IPS-18a (cell line): Measurements from ENCODE around the gene KAT8.

ENCODE experiments used
- H3K27ac ChIP-seq: one replicate; pipeline ENCODE4 v1.5.1; 2013; ENCODE audit warnings: low read length
- H3K27me3 ChIP-seq: one replicate; pipeline ENCODE4 v1.6.1; 2013; ENCODE audit warnings: mild to moderate bottlenecking, low read length; ENCODE audit not compliant: control insufficient read depth, insufficient read depth
- H3K36me3 ChIP-seq: one replicate; pipeline ENCODE4 v1.6.1; 2013; ENCODE audit warnings: low read depth, low read length; ENCODE audit not compliant: control insufficient read depth
- H3K4me1 ChIP-seq: one replicate; pipeline ENCODE4 v1.6.1; 2013; ENCODE audit warnings: low read depth, low read length; ENCODE audit not compliant: control insufficient read depth
- H3K4me3 ChIP-seq: one replicate; pipeline ENCODE4 v1.5.1; 2013; ENCODE audit warnings: low read length
- H3K9ac ChIP-seq: one replicate; pipeline ENCODE4 v1.6.1; 2013; ENCODE audit warnings: mild to moderate bottlenecking, low read length, moderate library complexity
- H3K9me3 ChIP-seq: one replicate; pipeline ENCODE4 v1.6.1; 2013; ENCODE audit warnings: low read depth, low read length; ENCODE audit not compliant: control insufficient read depth

KAT8 gene

GRCh38 chr16:31117384-31118222 lies at the start of gene KAT8:
TSS of gene KAT8 (plus strand) at chr16:31117664. CDS start at chr16:31117682, 18 bp downstream.
- Histone ChIP-seq H3K27me3 (no peaks in the 10 kb centered on the region), H3K9me3 (no peaks in the 10 kb centered on the region), H3K4me3 (peak within 1 kb of the TSS; percentile 78), H3K9ac (peak within 1 kb of the TSS; percentile 65), H3K4me1 (peaks cover 6% of the 10 kb centered on the region), H3K27ac (no peak within 1 kb of the TSS), H3K36me3 (peaks cover 38% of the 10 kb centered on the region)

DNA sequence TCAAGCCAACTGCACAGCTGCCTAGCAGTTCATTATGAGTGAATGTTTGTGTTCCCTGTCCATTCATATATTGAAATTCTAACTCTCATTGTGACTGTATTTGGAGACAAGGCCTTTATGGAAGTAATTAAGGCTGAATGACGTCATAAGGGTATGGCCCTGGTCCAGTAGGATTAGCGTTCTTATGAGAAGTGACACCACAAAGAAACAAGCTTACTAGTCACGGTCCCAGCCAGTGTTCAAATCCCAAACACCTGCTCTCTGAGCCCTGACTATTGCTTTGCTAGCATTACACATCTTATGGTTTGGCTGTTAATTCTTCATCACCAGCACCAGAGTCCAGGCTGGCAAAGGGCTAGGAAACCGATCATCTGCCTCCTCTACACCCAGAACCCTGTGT lies 45.6 kb upstream of the KAT8 start:
- no peaks in the 10 kb centered on the region for H3K27me3 ChIP-seq
- peak overlapping the region; percentile 99 for H3K4me3 ChIP-seq
- no peak overlapping the region for H3K27ac ChIP-seq
- no peaks in the 10 kb centered on the region for H3K9me3 ChIP-seq
- H3K36me3 ChIP-seq: peaks cover 5% of the 10 kb centered on the region
- H3K4me1 ChIP-seq: peaks cover 7% of the 10 kb centered on the region
- peak overlapping the region; percentile 95 for H3K9ac ChIP-seq

- peak overlapping the region; percentile 99 for H3K4me3 ChIP-seq
- peak overlapping the region; percentile 95 for H3K9ac ChIP-seq
- no peaks in the 10 kb centered on the region for H3K9me3 ChIP-seq
- H3K27me3 ChIP-seq: no peaks in the 10 kb centered on the region
- peaks cover 7% of the 10 kb centered on the region for H3K4me1 ChIP-seq
- peaks cover 12% of the 10 kb centered on the region for H3K36me3 ChIP-seq
- H3K27ac ChIP-seq: peak overlapping the region; percentile 59
These were observed 44.8 kb upstream of the KAT8 start for GRCh38 chr16:31072540-31073141.

- H3K9me3 ChIP-seq: no peaks in the 10 kb centered on the region
- peak overlapping the region; percentile 93 for H3K27ac ChIP-seq
- H3K27me3 ChIP-seq: no peaks in the 10 kb centered on the region
- H3K4me1 ChIP-seq: peaks cover 7% of the 10 kb centered on the region
- H3K9ac ChIP-seq: peak overlapping the region; percentile 95
- peak overlapping the region; percentile 99 for H3K4me3 ChIP-seq
- H3K36me3 ChIP-seq: peaks cover 19% of the 10 kb centered on the region
These were observed 44.1 kb upstream of the KAT8 start for GRCh38 chr16:31073142-31073969.

DNA sequence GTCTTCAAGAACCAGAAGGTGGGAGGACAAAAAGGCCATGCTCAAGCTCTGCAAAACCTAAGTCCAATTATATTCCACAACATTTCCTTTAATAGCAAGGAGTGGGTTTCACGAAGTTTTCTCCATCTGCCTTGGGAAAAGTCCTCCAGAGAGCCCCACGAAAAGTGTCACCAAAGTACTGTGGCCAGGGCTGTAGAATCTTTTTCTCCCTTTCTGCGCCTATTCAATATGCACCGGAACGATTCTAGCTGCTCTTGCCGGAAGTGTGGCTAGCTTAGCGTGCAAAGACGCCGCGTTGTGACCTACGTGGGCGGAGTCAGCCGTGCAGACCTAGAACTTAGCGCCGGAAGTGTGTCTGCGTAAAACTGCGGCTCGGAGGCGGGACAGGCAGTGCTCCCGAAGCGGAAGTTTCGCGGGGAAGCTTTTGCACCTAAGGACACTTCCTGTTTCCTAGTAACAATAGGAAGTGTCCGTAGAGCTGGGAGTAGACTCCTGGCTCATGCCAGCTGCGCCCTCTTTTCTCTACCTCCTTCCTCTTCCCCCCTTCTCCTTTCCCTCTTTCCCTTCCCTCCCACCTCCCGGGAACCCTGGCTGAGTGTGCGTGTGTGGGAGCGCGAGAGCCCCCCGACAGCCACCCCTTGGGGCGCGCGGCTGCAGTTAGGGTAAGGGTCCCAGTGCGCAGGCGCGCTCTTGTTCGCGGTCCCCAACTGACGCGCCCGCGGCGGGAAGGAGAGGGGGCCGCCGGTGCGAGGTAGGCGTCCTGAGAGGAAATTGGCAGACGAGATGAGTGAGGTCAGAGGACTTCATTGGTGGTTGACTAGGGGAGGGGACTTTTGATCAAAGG lies 43.3 kb upstream of the KAT8 start, which contains the start of the genes ZNF646 and ZNF668:
ZNF646 (plus strand) TSS at position 453 of the 844 bp plus-strand sequence. CDS start 1,903 bp downstream, outside the sequence.
ZNF668 (minus strand) TSS at position 271 of the 844 bp plus-strand sequence. CDS start 9,781 bp downstream, outside the sequence.
- no peaks in the 10 kb centered on the region for H3K27me3 ChIP-seq
- peaks cover 7% of the 10 kb centered on the region for H3K4me1 ChIP-seq
- peak within 1 kb of the TSS; percentile 95 for H3K9ac ChIP-seq
- H3K36me3 ChIP-seq: peaks cover 27% of the 10 kb centered on the region
- H3K9me3 ChIP-seq: no peaks in the 10 kb centered on the region
- H3K27ac ChIP-seq: peak within 1 kb of the TSS; percentile 93
- peak within 1 kb of the TSS; percentile 99 for H3K4me3 ChIP-seq

- Histone ChIP-seq H3K9me3 (no peaks in the 10 kb centered on the region), H3K9ac (peak overlapping the region; percentile 95), H3K27me3 (no peaks in the 10 kb centered on the region), H3K27ac (peak overlapping the region; percentile 52), H3K4me1 (peaks cover 7% of the 10 kb centered on the region), H3K36me3 (peaks cover 33% of the 10 kb centered on the region), H3K4me3 (peak overlapping the region; percentile 99)
These were observed 42.7 kb upstream of the KAT8 start for GRCh38 chr16:31074814-31075183.

GRCh38 chr16:31076319-31076718 lies 41.1 kb upstream of the KAT8 start:
- no peaks in the 10 kb centered on the region for H3K27me3 ChIP-seq
- H3K4me3 ChIP-seq: no peak overlapping the region
- peaks cover 7% of the 10 kb centered on the region for H3K4me1 ChIP-seq
- no peak overlapping the region for H3K9ac ChIP-seq
- no peaks in the 10 kb centered on the region for H3K9me3 ChIP-seq
- H3K27ac ChIP-seq: no peak overlapping the region
- H3K36me3 ChIP-seq: peaks cover 44% of the 10 kb centered on the region

GRCh38 chr16:31077024-31077423 lies 40.4 kb upstream of the KAT8 start:
- H3K4me1 ChIP-seq: peaks cover 4% of the 10 kb centered on the region
- no peaks in the 10 kb centered on the region for H3K9me3 ChIP-seq
- peaks cover 44% of the 10 kb centered on the region for H3K36me3 ChIP-seq
- no peak overlapping the region for H3K9ac ChIP-seq
- H3K27me3 ChIP-seq: no peaks in the 10 kb centered on the region
- no peak overlapping the region for H3K27ac ChIP-seq
- no peak overlapping the region for H3K4me3 ChIP-seq

- H3K4me1 ChIP-seq: no peaks in the 10 kb centered on the region
- no peak overlapping the region for H3K4me3 ChIP-seq
- peaks cover 44% of the 10 kb centered on the region for H3K36me3 ChIP-seq
- H3K27me3 ChIP-seq: no peaks in the 10 kb centered on the region
- no peak overlapping the region for H3K9ac ChIP-seq
- H3K9me3 ChIP-seq: no peaks in the 10 kb centered on the region
- no peak overlapping the region for H3K27ac ChIP-seq
These were observed 39.7 kb upstream of the KAT8 start for GRCh38 chr16:31077592-31078396.
